GM23338 (cell line): Measurements from ENCODE around the gene KLHDC8A. TPM values are rescaled to one million over a fixed set of nuclear protein-coding genes. Genes with fewer than 3 reads are reported as not detected.

Experiments
- ATAC-seq: fragments of 200-7000 bp; cut with Tn5 transposase; 3 replicates; pipeline ENCODE4 v1.9.1; 2020
- DNase-seq: peaks from one replicate; pipeline ENCODE4 v3.0.0-alpha.2; 2015; ENCODE audit warnings: low spot score
- H2AFZ ChIP-seq: fragments of 200-600 bp; sonication (generic); 2 replicates; pipeline ENCODE4 v1.8.0; 2016; ENCODE audit warnings: antibody characterized with exemption, mild to moderate bottlenecking, moderate library complexity
- H3F3A ChIP-seq: fragments of 200-600 bp; sonication (generic); replicated peaks from 2 replicates; pipeline ENCODE4 v1.8.0; 2017; ENCODE audit warnings: antibody characterized with exemption, mixed run types, low read depth
- H3K27ac ChIP-seq: fragments of 200-600 bp; sonication (generic); 2 replicates; pipeline ENCODE4 v1.6.1; 2016; ENCODE audit warnings: low read depth
- H3K27me3 ChIP-seq: fragments of 200-600 bp; sonication (generic); 2 replicates; pipeline ENCODE4 v1.8.0; 2016; ENCODE audit warnings: mild to moderate bottlenecking, mixed run types, moderate library complexity; ENCODE audit not compliant: insufficient read depth
- H3K36me3 ChIP-seq: fragments of 200-600 bp; sonication (generic); 2 replicates; pipeline ENCODE4 v1.8.0; 2016; ENCODE audit warnings: mild to moderate bottlenecking; ENCODE audit not compliant: insufficient read depth
- H3K4me1 ChIP-seq: fragments of 200-600 bp; sonication (generic); 2 replicates; pipeline ENCODE4 v1.8.0; 2016; ENCODE audit warnings: mild to moderate bottlenecking, moderate library complexity; ENCODE audit not compliant: insufficient read depth
- H3K4me2 ChIP-seq: fragments of 200-600 bp; sonication (generic); 2 replicates; pipeline ENCODE4 v1.7.1; 2017; ENCODE audit warnings: mixed run types
- H3K4me3 ChIP-seq: fragments of 200-600 bp; sonication (generic); 2 replicates; pipeline ENCODE4 v1.6.1; 2016; ENCODE audit warnings: mixed run types
- H3K79me2 ChIP-seq: fragments of 200-600 bp; sonication (generic); replicated peaks from 2 replicates; pipeline ENCODE4 v1.8.0; 2017; ENCODE audit warnings: mild to moderate bottlenecking; ENCODE audit not compliant: insufficient read depth
- H3K9me2 ChIP-seq: fragments of 200-600 bp; sonication (generic); 2 replicates; pipeline ENCODE4 v1.8.0; 2017; ENCODE audit not compliant: insufficient read depth
- H4K20me1 ChIP-seq: fragments of 200-600 bp; sonication (generic); replicated peaks from 2 replicates; pipeline ENCODE4 v1.8.0; 2017; ENCODE audit warnings: mild to moderate bottlenecking; ENCODE audit not compliant: insufficient read depth
- H3K27ac Mint-ChIP-seq: 2 replicates; pipeline ENCODE4 v1.8.0; 2020; ENCODE audit warnings: inconsistent platforms, mild to moderate bottlenecking, moderate library complexity, mixed read lengths
- H3K27me3 Mint-ChIP-seq: 3 replicates; pipeline ENCODE4 v1.8.0; 2022; ENCODE audit warnings: low read depth, mild to moderate bottlenecking, moderate library complexity, mixed read lengths, inconsistent platforms; ENCODE audit not compliant: insufficient read depth, poor library complexity
- H3K36me3 Mint-ChIP-seq: 3 replicates; pipeline ENCODE4 v1.8.0; 2021; ENCODE audit warnings: low read depth, mild to moderate bottlenecking, inconsistent platforms, moderate library complexity, mixed read lengths
- H3K4me1 Mint-ChIP-seq: 3 replicates; pipeline ENCODE4 v1.8.0; 2020; ENCODE audit warnings: mild to moderate bottlenecking, inconsistent platforms, mixed read lengths
- H3K4me3 Mint-ChIP-seq: 3 replicates; pipeline ENCODE4 v1.8.0; 2021; ENCODE audit warnings: moderate library complexity, mild to moderate bottlenecking, inconsistent platforms, mixed read lengths
- H3K9me3 Mint-ChIP-seq: 3 replicates; pipeline ENCODE4 v1.8.0; 2020; ENCODE audit warnings: moderate library complexity, mild to moderate bottlenecking, inconsistent platforms, mixed read lengths
- EZH2 ChIP-seq: fragments of 200-600 bp; sonication (generic); IDR thresholded peaks from one replicate; pipeline ENCODE4 v1.8.0; 2017; ENCODE audit warnings: antibody characterized with exemption, mild to moderate bottlenecking, low read depth; ENCODE audit not compliant: unreplicated experiment
- JUNB ChIP-seq: IDR thresholded peaks from one replicate; pipeline ENCODE4 v1.6.1; 2016; ENCODE audit warnings: antibody characterized with exemption; ENCODE audit not compliant: unreplicated experiment
- NANOG ChIP-seq: IDR thresholded peaks from 2 replicates; pipeline ENCODE4 v1.6.1; 2016; ENCODE audit warnings: antibody characterized with exemption, borderline replicate concordance
- POLR2AphosphoS5 ChIP-seq: IDR thresholded peaks from 2 replicates; pipeline ENCODE4 v1.6.1; 2016; ENCODE audit warnings: antibody characterized with exemption, low read depth
- ZNF114 ChIP-seq: fragments of 250-450 bp; sonication (Bioruptor Pico); IDR thresholded peaks from 2 replicates; pipeline ENCODE4 v1.5.0; 2020; ENCODE audit warnings: mild to moderate bottlenecking, moderate library complexity
- ZNF331 ChIP-seq: fragments of 250-450 bp; sonication (Bioruptor Pico); IDR thresholded peaks from 2 replicates; pipeline ENCODE4 v1.5.0; 2020; ENCODE audit warnings: low read depth, mild to moderate bottlenecking, moderate library complexity
- polyA plus RNA-seq: library from polyadenylated mRNA; unstranded; fragments of >200 nt; fragmentation: Nextera tagmentation; extraction: Ambion mirVana; gene quantifications from 2 replicates; pipeline ENCODE4 v1.2.1, GENCODE V29; 2016
- total RNA-seq: library from RNA; depleted of rRNA; stranded (reverse); fragments of >200 nt; shearing (Covaris generic); gene quantifications from 2 replicates; pipeline ENCODE4 v1.2.3, GENCODE V29; 2014
- TF ChIP-seq, protein P1 (sequence below), 2 experiments: fragments of 200-600 bp in 1 of 2; sonication (generic) in 1 of 2; conservative IDR thresholded peaks; 2 replicates each; pipeline versions ENCODE4 v1.5.1 to v1.6.1; 2016 to 2017; ENCODE audit warnings: antibody characterized with exemption in 2 of 2, low read depth in 2 of 2, mild to moderate bottlenecking in 2 of 2, moderate library complexity in 1 of 2
- TF ChIP-seq, protein P2 (sequence below): IDR thresholded peaks from 2 replicates; pipeline ENCODE4 v1.6.1; 2016; ENCODE audit warnings: antibody characterized with exemption
- TF ChIP-seq, protein P3 (sequence below): fragments of 250-450 bp; sonication (Bioruptor Pico); IDR thresholded peaks from 2 replicates; pipeline ENCODE4 v1.5.0; 2020; ENCODE audit warnings: mild to moderate bottlenecking, moderate library complexity
- TF ChIP-seq, protein P4 (sequence below): IDR thresholded peaks from one replicate; pipeline ENCODE4 v1.6.1; 2018; ENCODE audit warnings: antibody characterized with exemption; ENCODE audit not compliant: unreplicated experiment

Gene KLHDC8A
- total and polyA plus RNA-seq, 2 experiments from 2014 or later: 1.7 to 2.8 TPM

DNA sequence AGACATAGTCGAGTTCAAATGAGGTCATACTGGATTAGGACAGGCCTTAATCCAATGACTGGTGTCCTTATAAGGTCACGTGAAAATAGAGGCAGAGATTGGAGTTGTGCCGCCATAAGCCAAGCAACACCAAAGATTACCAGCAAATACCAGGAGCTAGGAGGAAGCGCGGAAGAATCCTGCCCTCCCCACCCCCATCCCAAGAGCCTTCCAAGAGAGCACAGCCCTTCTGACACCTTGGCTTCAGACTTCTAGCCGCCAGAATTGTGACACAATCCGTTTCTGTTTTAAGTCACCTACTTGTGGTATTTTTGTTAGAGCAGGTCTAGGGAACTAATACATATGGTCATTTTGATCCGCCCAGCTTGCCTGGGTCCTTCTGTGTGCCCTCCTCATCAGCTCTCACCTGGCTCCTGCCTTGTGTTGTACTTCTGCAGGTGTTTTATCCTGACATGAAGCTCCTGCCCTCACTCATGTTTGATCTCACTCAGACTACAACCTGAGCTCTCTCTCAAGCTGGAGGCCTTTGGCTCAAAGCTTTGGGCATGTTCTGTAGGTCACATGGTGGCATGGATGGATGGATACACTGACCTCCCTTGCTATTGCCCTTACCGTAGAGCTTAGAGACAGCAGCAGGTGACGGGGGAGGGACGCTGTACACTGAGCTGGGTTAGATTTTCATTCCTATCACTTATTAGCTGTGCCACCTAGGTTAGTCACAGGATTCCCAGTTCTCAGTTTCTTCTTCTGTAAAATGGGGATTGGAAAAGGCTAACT is 24.5 kb downstream of the KLHDC8A start (continued):
- TF ChIP-seq, protein P1, sequence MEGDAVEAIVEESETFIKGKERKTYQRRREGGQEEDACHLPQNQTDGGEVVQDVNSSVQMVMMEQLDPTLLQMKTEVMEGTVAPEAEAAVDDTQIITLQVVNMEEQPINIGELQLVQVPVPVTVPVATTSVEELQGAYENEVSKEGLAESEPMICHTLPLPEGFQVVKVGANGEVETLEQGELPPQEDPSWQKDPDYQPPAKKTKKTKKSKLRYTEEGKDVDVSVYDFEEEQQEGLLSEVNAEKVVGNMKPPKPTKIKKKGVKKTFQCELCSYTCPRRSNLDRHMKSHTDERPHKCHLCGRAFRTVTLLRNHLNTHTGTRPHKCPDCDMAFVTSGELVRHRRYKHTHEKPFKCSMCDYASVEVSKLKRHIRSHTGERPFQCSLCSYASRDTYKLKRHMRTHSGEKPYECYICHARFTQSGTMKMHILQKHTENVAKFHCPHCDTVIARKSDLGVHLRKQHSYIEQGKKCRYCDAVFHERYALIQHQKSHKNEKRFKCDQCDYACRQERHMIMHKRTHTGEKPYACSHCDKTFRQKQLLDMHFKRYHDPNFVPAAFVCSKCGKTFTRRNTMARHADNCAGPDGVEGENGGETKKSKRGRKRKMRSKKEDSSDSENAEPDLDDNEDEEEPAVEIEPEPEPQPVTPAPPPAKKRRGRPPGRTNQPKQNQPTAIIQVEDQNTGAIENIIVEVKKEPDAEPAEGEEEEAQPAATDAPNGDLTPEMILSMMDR (conservative IDR thresholded peaks at IDR 0.05; ENCODE audit: low read depth in 2 of 2): no peak
- TF ChIP-seq, protein P2, sequence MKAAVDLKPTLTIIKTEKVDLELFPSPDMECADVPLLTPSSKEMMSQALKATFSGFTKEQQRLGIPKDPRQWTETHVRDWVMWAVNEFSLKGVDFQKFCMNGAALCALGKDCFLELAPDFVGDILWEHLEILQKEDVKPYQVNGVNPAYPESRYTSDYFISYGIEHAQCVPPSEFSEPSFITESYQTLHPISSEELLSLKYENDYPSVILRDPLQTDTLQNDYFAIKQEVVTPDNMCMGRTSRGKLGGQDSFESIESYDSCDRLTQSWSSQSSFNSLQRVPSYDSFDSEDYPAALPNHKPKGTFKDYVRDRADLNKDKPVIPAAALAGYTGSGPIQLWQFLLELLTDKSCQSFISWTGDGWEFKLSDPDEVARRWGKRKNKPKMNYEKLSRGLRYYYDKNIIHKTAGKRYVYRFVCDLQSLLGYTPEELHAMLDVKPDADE: no peak
- no peak for TF ChIP-seq ZNF114 (CRISPR knock-in tag)
- TF ChIP-seq JUNB: no peak
- no peak for TF ChIP-seq NANOG
- no peak for TF ChIP-seq POLR2AphosphoS5
- no peak for TF ChIP-seq EZH2

DNA sequence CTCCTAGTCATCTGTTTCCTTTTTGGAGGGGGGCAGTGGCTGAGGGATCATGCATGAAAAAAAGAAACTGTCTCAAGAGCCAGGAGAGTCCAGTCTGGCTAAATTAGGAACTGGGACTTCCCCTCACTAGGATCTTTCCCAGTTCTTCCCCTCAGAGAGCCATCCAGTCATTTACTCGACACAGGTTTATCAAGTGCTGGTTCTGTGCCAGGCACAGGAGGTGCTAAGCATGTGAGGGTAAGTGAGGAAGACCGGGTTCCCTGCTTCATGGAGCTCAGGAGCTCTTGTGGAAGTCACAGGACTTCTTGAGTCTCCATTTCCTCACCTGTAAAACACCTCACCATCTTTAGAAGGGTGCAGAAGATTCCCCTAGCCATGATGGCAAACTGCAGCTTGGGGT is 26.6 kb downstream of the KLHDC8A start:
- Mint-ChIP-seq H3K27me3 (peaks cover 5% of the 10 kb centered on the region), H3K4me1 (peaks cover 7% of the 10 kb centered on the region), H3K4me3 (no peak overlapping the region), H3K36me3 (no peaks in the 10 kb centered on the region), H3K9me3 (no peaks in the 10 kb centered on the region), H3K27ac (no peak overlapping the region)
- DNase-seq (no peak), ATAC-seq (no peak)
- no peak overlapping the region for H3K4me3 ChIP-seq
- H3F3A ChIP-seq: no peaks in the 10 kb centered on the region
- H3K27ac ChIP-seq: no peak overlapping the region
- H4K20me1 ChIP-seq: no peaks in the 10 kb centered on the region
- H3K27me3 ChIP-seq: no peaks in the 10 kb centered on the region
- H3K36me3 ChIP-seq: no peaks in the 10 kb centered on the region
- H2AFZ ChIP-seq: no peak overlapping the region
- no peak overlapping the region for H3K4me2 ChIP-seq
- H3K4me1 ChIP-seq: peaks cover 2% of the 10 kb centered on the region
- H3K79me2 ChIP-seq: no peaks in the 10 kb centered on the region
- no peak for TF ChIP-seq EZH2
- TF ChIP-seq, protein P3, sequence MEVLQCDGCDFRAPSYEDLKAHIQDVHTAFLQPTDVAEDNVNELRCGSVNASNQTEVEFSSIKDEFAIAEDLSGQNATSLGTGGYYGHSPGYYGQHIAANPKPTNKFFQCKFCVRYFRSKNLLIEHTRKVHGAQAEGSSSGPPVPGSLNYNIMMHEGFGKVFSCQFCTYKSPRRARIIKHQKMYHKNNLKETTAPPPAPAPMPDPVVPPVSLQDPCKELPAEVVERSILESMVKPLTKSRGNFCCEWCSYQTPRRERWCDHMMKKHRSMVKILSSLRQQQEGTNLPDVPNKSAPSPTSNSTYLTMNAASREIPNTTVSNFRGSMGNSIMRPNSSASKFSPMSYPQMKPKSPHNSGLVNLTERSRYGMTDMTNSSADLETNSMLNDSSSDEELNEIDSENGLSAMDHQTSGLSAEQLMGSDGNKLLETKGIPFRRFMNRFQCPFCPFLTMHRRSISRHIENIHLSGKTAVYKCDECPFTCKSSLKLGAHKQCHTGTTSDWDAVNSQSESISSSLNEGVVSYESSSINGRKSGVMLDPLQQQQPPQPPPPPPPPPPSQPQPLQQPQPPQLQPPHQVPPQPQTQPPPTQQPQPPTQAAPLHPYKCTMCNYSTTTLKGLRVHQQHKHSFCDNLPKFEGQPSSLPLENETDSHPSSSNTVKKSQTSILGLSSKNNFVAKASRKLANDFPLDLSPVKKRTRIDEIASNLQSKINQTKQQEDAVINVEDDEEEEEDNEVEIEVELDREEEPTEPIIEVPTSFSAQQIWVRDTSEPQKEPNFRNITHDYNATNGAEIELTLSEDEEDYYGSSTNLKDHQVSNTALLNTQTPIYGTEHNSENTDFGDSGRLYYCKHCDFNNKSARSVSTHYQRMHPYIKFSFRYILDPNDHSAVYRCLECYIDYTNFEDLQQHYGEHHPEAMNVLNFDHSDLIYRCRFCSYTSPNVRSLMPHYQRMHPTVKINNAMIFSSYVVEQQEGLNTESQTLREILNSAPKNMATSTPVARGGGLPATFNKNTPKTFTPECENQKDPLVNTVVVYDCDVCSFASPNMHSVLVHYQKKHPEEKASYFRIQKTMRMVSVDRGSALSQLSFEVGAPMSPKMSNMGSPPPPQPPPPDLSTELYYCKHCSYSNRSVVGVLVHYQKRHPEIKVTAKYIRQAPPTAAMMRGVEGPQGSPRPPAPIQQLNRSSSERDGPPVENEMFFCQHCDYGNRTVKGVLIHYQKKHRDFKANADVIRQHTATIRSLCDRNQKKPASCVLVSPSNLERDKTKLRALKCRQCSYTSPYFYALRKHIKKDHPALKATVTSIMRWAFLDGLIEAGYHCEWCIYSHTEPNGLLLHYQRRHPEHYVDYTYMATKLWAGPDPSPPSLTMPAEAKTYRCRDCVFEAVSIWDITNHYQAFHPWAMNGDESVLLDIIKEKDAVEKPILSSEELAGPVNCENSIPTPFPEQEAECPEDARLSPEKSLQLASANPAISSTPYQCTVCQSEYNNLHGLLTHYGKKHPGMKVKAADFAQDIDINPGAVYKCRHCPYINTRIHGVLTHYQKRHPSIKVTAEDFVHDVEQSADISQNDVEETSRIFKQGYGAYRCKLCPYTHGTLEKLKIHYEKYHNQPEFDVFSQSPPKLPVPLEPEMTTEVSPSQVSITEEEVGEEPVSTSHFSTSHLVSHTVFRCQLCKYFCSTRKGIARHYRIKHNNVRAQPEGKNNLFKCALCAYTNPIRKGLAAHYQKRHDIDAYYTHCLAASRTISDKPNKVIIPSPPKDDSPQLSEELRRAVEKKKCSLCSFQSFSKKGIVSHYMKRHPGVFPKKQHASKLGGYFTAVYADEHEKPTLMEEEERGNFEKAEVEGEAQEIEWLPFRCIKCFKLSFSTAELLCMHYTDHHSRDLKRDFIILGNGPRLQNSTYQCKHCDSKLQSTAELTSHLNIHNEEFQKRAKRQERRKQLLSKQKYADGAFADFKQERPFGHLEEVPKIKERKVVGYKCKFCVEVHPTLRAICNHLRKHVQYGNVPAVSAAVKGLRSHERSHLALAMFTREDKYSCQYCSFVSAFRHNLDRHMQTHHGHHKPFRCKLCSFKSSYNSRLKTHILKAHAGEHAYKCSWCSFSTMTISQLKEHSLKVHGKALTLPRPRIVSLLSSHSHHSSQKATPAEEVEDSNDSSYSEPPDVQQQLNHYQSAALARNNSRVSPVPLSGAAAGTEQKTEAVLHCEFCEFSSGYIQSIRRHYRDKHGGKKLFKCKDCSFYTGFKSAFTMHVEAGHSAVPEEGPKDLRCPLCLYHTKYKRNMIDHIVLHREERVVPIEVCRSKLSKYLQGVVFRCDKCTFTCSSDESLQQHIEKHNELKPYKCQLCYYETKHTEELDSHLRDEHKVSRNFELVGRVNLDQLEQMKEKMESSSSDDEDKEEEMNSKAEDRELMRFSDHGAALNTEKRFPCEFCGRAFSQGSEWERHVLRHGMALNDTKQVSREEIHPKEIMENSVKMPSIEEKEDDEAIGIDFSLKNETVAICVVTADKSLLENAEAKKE (CRISPR knock-in tag): no peak
- TF ChIP-seq, protein P4, sequence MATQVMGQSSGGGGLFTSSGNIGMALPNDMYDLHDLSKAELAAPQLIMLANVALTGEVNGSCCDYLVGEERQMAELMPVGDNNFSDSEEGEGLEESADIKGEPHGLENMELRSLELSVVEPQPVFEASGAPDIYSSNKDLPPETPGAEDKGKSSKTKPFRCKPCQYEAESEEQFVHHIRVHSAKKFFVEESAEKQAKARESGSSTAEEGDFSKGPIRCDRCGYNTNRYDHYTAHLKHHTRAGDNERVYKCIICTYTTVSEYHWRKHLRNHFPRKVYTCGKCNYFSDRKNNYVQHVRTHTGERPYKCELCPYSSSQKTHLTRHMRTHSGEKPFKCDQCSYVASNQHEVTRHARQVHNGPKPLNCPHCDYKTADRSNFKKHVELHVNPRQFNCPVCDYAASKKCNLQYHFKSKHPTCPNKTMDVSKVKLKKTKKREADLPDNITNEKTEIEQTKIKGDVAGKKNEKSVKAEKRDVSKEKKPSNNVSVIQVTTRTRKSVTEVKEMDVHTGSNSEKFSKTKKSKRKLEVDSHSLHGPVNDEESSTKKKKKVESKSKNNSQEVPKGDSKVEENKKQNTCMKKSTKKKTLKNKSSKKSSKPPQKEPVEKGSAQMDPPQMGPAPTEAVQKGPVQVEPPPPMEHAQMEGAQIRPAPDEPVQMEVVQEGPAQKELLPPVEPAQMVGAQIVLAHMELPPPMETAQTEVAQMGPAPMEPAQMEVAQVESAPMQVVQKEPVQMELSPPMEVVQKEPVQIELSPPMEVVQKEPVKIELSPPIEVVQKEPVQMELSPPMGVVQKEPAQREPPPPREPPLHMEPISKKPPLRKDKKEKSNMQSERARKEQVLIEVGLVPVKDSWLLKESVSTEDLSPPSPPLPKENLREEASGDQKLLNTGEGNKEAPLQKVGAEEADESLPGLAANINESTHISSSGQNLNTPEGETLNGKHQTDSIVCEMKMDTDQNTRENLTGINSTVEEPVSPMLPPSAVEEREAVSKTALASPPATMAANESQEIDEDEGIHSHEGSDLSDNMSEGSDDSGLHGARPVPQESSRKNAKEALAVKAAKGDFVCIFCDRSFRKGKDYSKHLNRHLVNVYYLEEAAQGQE: no peak
- no peak for TF ChIP-seq ZNF331 (CRISPR knock-in tag)
- no peaks in the 10 kb centered on the region for H3K9me2 ChIP-seq
